Stimulated activated CD8-positive, alpha-beta memory T cell treated with anti-CD3 and anti-CD28 coated beads, Interleukin-7, amount 100 ng/mL, for 24 hours (primary cell): Measurements from ENCODE around the gene CCDC13.
A peak's percentile ranks its signal among the peaks of the same experiment; 100 is the strongest.
"Not testable (repeated sequence)": the region's sequence is repeated elsewhere in the genome, so short reads cannot be mapped to it uniquely, and the experiment has no call there.

Experiments
- DNase-seq: peaks from one replicate; pipeline ENCODE4 v3.0.0-alpha.2; 2020; ENCODE audit warnings: low read depth

The CCDC13 gene

GRCh38 chr3:42772670-42773408, at the start of gene CCDC13:
TSS of gene CCDC13 (minus strand) at chr3:42773253. CDS start at chr3:42758345, 14,908 bp downstream.
- DNase-seq: peak; percentile 87

GRCh38 chr3:42822828-42823227, 49.8 kb upstream of the CCDC13 start:
- DNase-seq: no peak

GRCh38 chr3:42820746-42821051, 47.6 kb upstream of the CCDC13 start:
- no peak for DNase-seq

GRCh38 chr3:42819351-42819965, 46.4 kb upstream of the CCDC13 start:
- no peak for DNase-seq

GRCh38 chr3:42815826-42816225, 42.8 kb upstream of the CCDC13 start:
- DNase-seq: no peak

- no peak for DNase-seq
Measured at GRCh38 chr3:42814914-42815507, 42.0 kb upstream of the CCDC13 start.

- no peak for DNase-seq
Measured at GRCh38 chr3:42814246-42814645, 41.2 kb upstream of the CCDC13 start.

GRCh38 chr3:42811118-42811883, 38.2 kb upstream of the CCDC13 start:
- not testable (repeated sequence) for DNase-seq

- DNase-seq: not testable (repeated sequence)
Measured at GRCh38 chr3:42810706-42811105, 37.7 kb upstream of the CCDC13 start.

GRCh38 chr3:42809202-42809601, 36.1 kb upstream of the CCDC13 start, which contains the start of gene ACKR2:
TSS of gene ACKR2 (plus strand) at chr3:42809445. CDS start at chr3:42864503, 55,058 bp downstream.
- DNase-seq: no peak

- no peak for DNase-seq
Measured at GRCh38 chr3:42807929-42808328, 34.9 kb upstream of the CCDC13 start.

- DNase-seq: no peak
Measured at GRCh38 chr3:42805141-42805821, 32.2 kb upstream of the CCDC13 start.

- DNase-seq: no peak
Measured at GRCh38 chr3:42804831-42805132, 31.7 kb upstream of the CCDC13 start.

GRCh38 chr3:42804106-42804830, 31.2 kb upstream of the CCDC13 start, which contains the start of gene HIGD1A:
TSS of gene HIGD1A (minus strand) at chr3:42804490. CDS start at chr3:42794253, 10,237 bp downstream.
- peak; percentile 86 for DNase-seq

- DNase-seq: no peak
Measured at GRCh38 chr3:42803414-42804105, 30.5 kb upstream of the CCDC13 start.

GRCh38 chr3:42802876-42803413, 29.9 kb upstream of the CCDC13 start:
- DNase-seq: no peak

- DNase-seq: no peak
Measured at GRCh38 chr3:42801784-42802183, 28.7 kb upstream of the CCDC13 start.

- no peak for DNase-seq
Measured at GRCh38 chr3:42801048-42801620, 28.1 kb upstream of the CCDC13 start.

GRCh38 chr3:42800251-42800650, 27.2 kb upstream of the CCDC13 start:
- no peak for DNase-seq

- DNase-seq: no peak
Measured at GRCh38 chr3:42799376-42799775, 26.3 kb upstream of the CCDC13 start.
